Measurements from ENCODE around the gene DGKG.

Gene DGKG

DNA sequence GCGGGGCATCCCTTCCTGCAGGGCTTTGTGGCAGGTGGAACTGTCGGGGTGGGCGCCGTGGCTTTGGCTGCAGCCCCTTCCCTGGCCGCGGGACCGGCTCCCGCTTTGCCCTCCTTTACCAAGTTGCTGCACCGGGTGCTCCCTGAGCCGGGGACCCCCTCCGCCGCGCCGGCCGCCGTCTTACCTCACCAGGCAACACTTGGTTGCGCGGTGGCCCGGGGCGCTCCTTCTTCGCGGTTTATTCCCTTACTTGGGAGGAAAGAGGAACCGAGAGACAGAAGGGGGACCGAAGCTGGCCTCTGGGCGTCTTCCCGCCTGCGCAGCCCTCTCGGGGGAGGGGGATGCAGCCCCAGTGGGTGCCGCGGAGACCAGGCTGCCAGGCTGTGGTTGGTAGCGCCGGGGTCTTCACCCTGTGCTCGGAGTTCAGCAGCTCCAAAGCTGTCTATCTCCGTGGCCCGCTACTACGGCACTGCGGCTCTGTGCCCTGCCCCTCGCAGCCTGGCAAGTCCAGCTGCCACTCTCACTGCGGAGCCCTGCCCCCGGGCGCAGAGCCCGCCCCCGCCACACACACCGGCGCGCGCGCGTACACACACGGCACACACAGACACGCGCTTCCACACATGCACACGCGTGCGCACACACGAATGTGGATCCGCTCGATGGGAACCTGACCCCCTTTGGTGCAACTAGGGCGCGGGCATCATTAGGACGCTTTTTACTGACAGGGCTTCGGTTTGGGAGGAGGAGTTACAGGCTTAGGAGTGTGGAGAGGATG, at the start of gene DGKG:
Gene DGKG (minus strand): TSS at position 473 of the 775 bp plus-strand sequence. CDS start 41,775 bp downstream, outside the sequence.
- DNase-seq, result no peak

- DNase-seq, result no peak
Observed at GRCh38 chr3:186411089-186411488, 49.1 kb upstream of the DGKG start.

DNA sequence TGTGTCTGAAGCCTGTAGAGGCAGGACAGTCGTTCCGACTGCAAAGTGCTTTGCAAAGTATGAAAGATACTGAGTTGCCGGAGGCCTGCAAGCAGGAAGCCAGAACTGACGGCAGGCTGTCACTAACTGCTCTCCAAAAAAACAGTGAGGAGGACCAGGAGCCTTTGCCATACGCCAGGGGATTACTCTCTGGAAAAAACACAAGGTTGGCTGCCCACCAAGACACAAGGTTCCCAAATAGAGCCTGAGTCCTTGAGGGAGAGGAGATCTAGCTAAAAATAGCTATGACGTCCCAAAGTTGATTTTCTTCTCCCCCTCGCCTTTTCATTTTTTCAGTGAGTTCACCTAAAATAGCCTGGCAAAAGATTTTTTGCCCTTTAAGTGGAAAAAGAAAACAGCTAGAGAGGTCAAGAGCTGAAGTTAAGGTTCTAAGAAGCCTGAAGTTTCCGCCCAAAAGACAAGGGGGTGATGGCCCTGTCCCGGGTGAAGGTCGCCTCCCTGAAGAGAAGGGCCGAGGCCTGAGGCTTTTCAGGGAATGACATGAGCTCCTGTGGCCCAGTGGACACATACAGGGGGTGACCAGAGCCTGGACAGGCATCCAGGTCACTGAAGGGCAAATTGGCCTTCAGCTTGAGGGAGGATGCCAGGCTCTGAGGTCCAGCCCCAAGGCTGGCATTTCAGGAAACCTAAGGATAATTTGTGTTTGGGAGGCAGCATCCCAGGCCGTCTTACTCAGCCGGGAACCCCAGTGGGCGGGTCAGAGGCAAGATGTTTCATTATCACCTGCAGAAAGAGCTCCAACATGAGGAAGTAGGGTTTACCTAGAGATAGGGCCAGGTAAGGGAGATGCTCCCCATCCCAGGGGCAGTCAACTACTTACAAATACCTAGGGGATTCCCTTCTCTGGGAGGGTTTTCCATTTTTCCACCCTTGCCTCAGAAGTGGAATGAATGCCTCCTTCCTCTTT, 44.9 kb upstream of the DGKG start:
- DNase-seq, result no peak

DNA sequence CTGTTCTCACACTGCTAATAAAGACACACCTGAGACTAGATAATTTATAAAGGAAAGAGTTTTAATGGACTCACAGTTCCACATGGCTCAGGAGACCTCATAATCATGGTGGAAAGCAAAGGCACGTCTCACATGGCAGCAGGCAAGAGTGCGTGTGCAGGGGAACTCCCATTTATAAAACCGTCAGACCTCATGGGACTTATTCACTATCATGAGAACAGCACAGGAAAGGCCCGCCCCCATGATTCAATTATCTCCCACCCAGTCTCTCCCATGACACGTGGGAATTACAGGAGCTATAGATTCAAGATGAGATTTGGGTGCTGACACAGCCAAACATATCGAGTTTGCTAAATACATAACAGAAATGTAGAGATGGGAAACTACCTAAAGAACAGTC, 39.5 kb upstream of the DGKG start:
- no peak for DNase-seq

GRCh38 chr3:186400662-186401061, 38.6 kb upstream of the DGKG start:
- peak; percentile 10 for DNase-seq

DNA sequence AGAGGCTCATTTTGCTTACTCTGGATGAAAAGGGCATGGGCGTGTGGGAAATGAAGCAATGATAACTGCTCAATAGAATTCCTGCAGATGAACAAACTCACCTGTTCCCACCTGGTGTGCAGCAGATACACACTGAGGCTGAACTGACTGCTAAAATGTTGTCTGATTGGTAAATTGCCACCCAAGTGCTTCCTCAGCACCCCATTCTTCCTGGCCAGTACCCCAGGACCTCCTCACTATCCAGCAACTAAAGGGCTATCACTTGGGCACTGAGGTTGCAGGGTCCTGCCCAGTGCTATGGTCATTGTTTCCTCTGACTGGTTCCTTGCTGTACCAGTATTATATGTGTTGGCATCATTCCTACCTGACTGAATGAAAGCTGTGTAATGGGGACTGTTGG, 38.0 kb upstream of the DGKG start:
- no peak for DNase-seq

- DNase-seq, result no peak
Observed at GRCh38 chr3:186394566-186395217, 32.7 kb upstream of the DGKG start.

DNA sequence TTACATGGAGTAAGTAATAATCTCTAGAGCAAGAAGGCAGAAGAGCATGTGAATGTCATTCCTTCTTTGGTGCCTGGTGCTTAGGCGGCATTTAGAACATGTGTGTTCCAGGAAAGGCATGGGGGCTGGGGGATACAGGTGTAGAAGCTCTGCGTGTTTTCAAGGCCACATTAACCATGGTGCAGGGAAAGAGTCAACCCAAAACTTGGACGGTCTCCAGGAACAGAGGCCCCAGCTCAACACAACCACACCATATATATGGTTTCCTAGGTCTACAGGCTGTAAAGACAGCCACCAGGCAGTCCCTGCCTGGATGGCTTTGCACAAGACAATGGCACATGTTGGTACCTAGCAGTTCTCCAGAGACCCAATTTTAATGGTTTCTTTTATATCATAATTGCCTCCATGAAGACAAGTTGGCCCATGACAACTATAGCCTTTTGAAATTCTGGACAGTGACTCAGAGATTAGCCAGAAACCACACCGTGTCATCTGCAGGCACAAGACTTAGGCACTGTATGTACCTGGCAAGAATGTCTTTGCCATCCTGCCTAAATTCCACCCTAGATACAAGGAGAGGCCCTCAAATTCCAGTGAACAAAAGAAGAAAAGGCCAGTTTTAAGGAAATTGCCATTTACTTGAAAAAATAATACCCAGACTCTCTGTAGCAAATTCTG, 25.0 kb upstream of the DGKG start:
- no peak for DNase-seq

DNA sequence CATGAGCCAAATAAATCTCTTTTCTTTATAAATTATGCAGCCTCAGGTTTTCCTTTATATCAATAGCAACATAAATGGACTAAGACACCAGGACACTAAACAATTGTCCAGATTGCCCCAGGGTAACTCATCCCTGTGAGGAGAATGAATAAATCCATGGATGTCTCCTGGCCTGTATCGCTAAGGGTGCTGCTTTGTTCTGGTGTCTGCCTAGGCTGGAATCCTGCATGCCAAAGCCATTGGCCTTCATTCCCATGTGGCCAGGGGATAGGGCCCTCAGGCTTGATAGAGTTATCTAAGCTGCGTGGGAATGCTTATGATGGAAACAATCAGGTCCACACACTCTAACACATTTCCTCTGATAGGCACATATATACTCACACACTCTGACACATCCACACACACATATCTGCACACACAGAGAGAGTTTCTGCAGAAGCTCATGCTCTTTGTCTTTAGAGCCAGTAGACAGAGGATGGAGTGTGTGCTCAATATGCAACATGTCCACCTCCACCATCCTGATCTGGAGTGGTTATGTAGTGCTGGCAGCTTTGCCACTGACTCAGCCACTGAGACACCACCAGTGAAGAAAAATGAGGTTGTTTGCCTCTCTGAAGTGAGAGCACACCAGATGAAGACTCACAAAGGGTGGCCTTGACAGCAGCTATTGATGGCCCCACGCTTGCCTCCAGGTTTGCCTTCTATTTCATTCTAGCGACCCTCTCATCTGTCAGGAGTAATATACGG, 24.0 kb upstream of the DGKG start:
- DNase-seq, result no peak

GRCh38 chr3:186383026-186383993, 21.3 kb upstream of the DGKG start:
- DNase-seq, result no peak

GRCh38 chr3:186382217-186382885, 20.3 kb upstream of the DGKG start:
- no peak for DNase-seq

GRCh38 chr3:186381424-186382216, 19.6 kb upstream of the DGKG start:
- no peak for DNase-seq

DNA sequence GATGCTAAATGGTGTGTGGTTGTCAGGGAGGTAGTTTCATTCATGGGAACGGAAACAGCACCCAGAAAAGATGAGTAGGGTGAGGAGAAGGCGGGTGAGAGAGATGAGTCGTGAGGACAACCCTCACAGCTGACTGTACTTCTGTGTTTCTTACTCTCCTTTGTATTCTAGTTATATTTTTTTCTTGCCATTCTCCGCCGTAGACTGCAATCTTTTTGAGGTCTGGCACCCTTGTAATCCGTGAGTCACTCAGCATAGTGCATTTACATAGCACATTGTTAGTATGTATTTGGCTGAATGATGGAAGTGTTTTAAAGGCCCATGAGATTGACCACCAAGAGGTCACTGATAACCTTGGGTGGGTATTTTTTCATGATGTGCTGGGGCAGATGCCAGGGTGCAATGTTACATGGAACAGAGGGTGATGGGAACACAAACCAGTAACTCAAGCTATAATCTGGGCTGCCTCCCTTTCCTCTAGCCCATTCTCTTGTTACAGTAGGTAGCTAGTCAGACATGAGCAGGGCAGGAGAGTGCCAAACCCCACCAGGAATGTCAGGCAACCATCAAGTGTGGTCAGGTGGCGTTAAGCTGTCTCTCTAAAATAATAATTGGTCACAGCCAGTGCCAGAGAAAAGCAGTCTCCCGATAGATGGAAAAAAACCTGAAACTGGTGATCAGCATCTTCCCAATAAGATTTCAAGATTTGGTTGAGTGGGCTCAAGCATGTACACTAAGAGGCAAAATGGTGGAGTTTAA, 18.8 kb upstream of the DGKG start:
- peak; percentile 49 for DNase-seq

DNA sequence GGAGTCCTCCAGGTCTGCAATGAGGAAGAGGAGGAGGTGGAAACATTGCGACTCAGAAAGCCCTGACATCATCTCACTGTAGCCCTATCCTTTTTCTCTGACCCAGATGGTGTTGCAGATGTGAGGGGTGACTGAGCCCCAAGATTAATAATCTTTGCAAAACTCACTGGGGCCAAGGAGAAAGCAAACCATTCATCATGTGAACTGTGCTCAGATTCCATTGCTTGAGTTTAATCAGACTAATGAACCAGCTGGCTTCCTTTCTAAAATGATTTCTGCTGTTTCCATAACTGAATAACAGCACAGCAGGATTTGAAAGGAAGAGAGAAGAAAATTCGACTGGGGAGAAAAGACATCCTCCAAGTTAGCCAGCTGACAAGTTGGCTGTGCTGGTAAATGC, 13.4 kb upstream of the DGKG start:
- no peak for DNase-seq

DNA sequence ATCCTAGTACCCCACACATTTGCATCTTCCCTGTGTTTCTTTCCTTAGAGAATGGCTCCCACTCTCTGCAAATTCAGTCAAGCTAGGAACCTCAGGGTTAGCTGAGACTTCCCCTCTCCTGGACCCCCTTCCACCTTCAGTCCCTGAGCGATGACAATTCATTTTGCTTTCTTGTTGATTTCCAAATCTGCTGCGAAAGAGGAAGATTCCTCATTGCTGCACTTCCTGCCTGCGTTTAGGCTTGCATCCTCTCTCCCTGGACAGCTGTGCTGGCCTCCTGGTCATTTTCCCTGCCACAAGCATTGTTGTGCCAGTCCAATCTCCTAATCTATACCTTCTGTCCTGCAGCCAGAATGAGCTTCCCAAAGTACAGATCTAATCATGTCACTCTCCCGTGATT, 12.3 kb upstream of the DGKG start:
- no peak for DNase-seq

- no peak for DNase-seq
Observed at GRCh38 chr3:186369217-186369616, 7.2 kb upstream of the DGKG start.

GRCh38 chr3:186368717-186369116, 6.7 kb upstream of the DGKG start:
- DNase-seq, result no peak

- DNase-seq, result no peak
Observed at GRCh38 chr3:186368176-186368575, 6.1 kb upstream of the DGKG start.

DNA sequence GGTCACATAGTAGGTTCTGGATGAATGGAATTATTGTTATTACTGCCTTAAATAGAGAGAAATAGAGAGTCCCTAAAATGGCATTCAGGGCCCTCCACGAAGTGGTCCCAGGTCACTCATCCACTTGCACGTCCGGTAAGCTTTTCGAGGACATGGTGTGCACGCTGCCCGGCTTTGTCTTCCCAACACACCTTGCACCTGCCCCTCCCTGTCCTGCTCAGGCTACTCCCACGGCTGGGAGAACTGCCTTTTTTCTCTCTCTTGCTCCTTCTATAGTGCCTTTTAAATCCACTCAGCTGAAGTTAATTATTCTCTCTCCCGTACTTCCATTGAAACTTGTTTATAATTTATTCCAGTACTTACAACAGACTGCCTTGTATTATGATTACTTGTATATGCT, 5.6 kb upstream of the DGKG start:
- no peak for DNase-seq

Data from NCI-H226 (cell line).